RWPE1 (cell line): Measurements from ENCODE around the gene ST3GAL3.

Experiments used
- CTCF ChIA-PET: fragments of 350-600 bp; sonication (Branson Sonifier 250); formaldehyde crosslinking; extraction: SDS; loops from one replicate; lab custom pipeline; 2021; lab: Yijun Ruan, JAX
- POLR2A ChIA-PET: fragments of 400-600 bp; formaldehyde crosslinking; extraction: SDS; loops from one replicate; lab custom pipeline; 2020; ENCODE audit warnings: antibody characterized with exemption; ENCODE audit not compliant: low non-redundant PET; lab: Yijun Ruan, JAX
- DNase-seq: peaks from one replicate; pipeline ENCODE4 v3.0.0; 2012; ENCODE audit warnings: low spot score
- H3K27ac ChIP-seq: fragments of 450-650 bp; 2 replicates; pipeline ENCODE4 v1.5.1; 2017
- TF ChIP-seq, protein P1 (sequence below): fragments of 450-650 bp; conservative IDR thresholded peaks from 2 replicates; pipeline ENCODE4 v1.5.1; 2017; ENCODE audit warnings: low read depth, mild to moderate bottlenecking

Gene ST3GAL3

DNA sequence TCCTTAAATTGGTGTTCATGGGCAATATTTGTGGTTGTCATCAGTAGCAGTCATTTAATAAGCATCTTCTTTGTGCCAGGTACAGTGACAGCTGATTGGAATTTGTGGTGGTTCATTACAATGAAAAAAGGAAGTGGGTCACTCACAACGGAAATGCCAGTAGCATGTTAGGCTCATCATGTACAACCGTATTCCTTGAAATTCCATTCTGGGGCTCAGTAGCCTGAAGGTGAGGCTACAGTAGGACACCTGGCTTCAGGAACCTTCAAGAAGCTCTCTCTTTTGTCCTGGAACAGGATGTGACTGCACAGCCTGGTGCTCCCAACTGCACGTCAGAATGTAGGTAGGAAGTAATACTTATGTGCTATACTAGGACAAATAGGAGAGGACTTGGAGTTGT is 93.9 kb downstream of the ST3GAL3 start:
- ChIA-PET POLR2A (no interaction called here), CTCF (no interaction called here)
- peak; percentile 41 for DNase-seq
- H3K27ac ChIP-seq: no peak overlapping the region
- TF ChIP-seq, protein P1, sequence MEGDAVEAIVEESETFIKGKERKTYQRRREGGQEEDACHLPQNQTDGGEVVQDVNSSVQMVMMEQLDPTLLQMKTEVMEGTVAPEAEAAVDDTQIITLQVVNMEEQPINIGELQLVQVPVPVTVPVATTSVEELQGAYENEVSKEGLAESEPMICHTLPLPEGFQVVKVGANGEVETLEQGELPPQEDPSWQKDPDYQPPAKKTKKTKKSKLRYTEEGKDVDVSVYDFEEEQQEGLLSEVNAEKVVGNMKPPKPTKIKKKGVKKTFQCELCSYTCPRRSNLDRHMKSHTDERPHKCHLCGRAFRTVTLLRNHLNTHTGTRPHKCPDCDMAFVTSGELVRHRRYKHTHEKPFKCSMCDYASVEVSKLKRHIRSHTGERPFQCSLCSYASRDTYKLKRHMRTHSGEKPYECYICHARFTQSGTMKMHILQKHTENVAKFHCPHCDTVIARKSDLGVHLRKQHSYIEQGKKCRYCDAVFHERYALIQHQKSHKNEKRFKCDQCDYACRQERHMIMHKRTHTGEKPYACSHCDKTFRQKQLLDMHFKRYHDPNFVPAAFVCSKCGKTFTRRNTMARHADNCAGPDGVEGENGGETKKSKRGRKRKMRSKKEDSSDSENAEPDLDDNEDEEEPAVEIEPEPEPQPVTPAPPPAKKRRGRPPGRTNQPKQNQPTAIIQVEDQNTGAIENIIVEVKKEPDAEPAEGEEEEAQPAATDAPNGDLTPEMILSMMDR: no peak

DNA sequence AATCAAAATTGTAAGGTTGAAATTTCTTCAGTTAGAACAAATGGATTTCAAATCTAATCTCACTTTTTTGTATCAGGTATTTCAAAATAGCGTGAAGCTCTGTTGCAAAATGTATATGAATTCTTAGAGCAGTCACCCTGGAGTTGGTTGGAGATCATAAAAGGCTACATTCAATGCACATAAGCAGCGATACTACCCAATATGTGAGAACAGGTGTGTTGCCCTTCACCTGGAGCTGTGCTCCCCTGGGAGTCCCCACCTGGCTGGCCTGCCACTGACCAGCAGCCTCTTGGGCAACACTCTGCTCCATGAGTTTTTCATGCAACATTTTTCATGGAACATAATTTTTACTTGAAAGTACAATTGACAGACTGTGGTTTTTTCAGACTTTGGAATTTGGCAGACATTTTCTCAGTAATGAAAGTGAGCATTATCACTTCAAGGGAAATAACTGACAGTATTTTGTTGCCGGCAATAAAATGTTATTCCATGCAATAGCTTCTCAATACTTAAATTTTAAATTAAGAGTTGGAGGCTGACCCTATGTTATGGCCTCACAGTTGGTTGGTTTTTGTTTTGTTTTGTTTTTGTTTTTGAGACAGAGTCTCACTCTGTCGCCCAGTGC is 95.1 kb downstream of the ST3GAL3 start:
- TF ChIP-seq, protein P1: no peak
- CTCF ChIA-PET: no interaction called here
- H3K27ac ChIP-seq: no peak overlapping the region
- POLR2A ChIA-PET: no interaction called here
- no peak for DNase-seq

DNA sequence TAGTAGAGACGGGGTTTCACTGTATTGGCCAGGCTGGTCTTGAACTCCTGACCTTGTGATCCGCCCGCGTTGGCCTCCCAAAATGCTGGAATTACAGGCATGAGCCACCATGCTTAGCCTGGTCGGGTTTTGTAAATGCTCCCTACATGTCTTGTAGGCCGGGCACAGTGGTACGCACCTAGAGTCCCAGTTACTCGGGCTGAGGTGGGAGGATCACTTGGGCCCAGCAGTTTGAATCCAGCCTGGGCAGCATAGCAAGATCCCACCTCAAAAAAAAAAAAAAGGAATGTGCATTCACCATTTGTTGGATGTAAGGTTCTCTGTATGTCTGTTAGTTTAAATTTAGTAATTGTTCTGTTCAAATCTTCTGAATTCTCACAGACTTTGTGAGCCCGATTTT is 95.8 kb downstream of the ST3GAL3 start:
- TF ChIP-seq, protein P1: no peak
- ChIA-PET POLR2A (no interaction called here), CTCF (no interaction called here)
- no peak overlapping the region for H3K27ac ChIP-seq
- no peak for DNase-seq

DNA sequence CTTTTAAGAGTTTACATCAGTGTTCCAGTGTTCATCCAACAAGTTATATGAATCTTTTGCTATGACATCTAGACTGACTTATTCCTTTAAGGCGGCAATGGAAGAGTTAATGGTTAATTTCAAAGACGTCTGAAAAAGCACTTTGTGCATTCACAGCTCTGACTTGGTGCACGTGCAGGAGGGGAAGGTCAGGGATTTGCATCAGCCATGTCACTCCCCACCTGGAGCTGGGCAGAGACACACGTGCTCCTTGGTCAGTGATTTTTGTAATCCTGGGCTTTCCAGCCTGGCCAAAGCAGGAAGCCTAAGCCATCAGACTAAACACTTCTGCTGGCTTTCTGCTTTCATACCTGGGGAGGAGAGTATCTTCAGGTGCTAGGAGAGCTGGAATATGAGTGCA is 96.3 kb downstream of the ST3GAL3 start:
- no peak overlapping the region for H3K27ac ChIP-seq
- DNase-seq: no peak
- TF ChIP-seq, protein P1: no peak
- ChIA-PET POLR2A (no interaction called here), CTCF (no interaction called here)

DNA sequence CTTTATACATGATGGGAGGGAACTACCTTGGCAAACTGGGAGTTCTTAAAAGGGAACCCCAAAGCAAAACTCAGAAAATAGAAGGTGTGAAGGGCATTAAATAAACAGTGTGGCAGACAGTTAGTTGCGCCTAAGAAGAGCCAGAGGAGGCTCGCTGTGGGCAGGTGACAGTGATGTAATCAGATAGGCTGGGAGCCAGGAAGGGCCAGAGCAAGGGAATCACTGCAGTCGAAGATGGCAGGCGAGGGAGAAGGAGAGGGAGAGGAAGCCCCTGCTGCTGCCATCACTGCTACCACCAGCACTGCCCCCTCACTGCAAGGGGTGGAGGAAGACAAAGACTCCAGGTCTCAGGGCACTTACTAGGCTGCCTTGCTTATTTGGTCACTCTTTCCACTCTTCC is 97.2 kb downstream of the ST3GAL3 start:
- no peak for DNase-seq
- CTCF ChIA-PET: interaction anchor here (0.7 kb wide), 1 partner anchor 12 kb away, joined by 3 read pairs; no protein-coding TSS in a partner anchor
- TF ChIP-seq, protein P1: no peak
- POLR2A ChIA-PET: no interaction called here
- no peak overlapping the region for H3K27ac ChIP-seq

DNA sequence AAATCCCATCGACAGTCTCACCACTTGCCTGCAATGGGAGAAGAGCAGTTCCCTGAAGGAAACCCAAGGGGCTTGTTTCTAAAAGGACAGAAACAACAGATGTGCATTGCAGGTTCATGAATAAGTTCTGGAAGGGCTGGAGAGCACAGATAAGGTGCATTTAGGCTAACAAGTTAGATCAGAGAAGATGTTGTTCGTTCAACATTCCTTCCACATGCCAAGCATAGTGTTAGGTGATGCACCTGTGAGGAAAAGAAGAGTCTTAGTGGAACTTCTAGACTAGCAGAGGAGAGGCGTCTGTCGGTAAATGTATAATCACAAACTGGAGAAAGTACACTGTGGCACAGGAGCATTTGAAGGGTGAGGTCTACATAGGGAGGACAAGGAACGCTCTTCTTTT is 98.0 kb downstream of the ST3GAL3 start:
- TF ChIP-seq, protein P1: no peak
- H3K27ac ChIP-seq: no peak overlapping the region
- no peak for DNase-seq
- POLR2A ChIA-PET: no interaction called here
- CTCF ChIA-PET: interaction anchor here (0.7 kb wide), 1 partner anchor 12 kb away, joined by 3 read pairs; no protein-coding TSS in a partner anchor
